ENCODE data around the gene ZNF765.
"Not testable (repeated sequence)": the region's sequence is repeated elsewhere in the genome, so short reads cannot be mapped to it uniquely, and the experiment has no call there.

DNA sequence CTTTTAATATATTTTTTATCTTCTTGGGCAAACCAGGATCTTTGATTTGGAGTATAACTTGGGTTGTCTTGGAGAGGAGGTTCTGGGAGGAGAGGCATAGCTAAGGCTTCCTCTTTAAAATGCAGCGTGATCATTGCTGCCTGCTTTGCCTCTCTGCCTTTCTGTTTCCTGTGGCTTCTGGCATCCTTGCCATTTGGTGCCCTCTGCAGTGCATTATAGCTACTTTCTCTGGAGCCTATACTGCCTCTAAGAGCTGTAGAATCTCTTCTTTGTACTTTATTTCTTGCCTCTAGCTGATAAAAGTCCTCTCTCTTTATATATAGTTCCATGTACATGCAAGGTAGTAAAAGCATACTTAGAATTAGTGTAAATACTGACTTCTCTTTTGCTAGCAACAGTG, 79.9 kb downstream of the ZNF765 start:
- TF ChIP-seq POLR2A (IDR thresholded peaks at IDR 0.05; ENCODE audit: low read length); GATA1 (IDR thresholded peaks at IDR 0.05; ENCODE audit: low read depth, low read length): not testable (repeated sequence)

All from erythroblast (primary cell).